CD4-positive, alpha-beta T cell treated with Interleukin-21 for 1 hour (primary cell): ENCODE results near the gene PRAC1.

Experiments used
- DNase-seq: peaks from one replicate; pipeline ENCODE4 v3.0.0-alpha.2; 2020

Gene PRAC1

DNA sequence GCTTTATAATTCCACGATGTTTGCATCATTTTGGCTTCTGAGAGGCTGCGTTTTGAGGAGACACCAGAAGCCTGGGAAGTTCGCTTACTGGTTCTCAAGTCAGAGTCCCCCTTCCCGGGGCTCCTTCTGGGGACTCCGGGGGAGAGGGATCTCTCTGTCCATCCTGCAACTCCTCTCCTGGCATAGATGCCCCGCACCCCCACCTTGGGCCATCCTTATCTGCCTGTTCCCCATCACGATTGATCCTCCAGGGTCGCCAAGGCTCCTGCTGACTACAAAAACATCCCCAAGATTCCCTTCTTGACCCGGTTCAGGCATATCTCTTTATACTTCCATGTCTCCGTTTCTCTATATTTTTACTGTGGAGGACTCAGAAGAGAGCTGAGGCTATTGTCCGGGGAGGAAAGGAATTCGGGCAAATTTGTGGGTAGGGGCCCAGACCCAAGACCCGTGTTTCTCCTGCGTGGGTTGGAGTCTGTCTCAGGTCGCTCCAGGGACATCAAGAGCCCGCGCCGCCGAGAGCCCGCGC, 24.7 kb upstream of the PRAC1 start:
- DNase-seq: no peak

DNA sequence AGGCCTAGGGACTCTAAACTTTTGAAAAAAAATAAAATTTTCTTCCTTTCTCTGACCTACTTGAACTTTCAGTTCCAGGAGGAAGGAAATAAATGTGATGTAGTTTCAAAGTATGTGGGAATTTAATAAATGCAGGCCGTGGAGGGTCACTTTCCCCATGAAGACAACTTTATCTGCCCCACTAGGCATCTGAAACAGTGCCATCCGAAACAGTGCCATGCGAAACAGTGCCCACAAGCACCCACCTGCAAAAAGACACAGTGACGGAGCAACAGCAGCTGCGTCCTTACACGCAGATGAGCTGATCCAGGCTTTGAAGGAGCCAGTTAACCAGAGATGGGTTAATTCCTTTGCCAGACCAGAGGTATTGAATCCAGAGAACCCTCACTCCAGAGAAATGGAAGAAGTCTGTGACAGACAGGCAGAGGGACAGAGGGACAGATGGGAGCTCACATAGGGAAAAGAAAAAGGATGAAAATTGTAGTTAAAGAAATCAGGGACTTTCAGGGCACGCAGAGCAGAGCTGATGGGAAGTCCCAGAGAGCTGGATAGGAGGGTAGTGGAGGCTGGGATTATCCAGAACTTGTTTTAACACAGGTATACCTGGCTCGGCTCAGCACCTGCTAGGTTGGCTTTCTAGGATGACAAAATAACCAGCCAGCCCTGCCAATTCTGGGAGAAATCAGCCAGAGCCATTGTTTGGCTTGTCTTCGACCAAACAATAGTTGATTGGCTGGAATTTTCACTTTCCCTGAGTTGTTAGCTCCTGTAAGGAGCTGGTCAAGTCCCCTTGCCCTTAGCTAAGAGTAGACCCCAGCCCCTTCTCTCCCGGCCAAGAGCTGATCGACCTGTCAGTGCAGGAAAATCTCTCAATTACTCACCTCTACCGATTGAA, 23.3 kb upstream of the PRAC1 start:
- DNase-seq: no peak

DNA sequence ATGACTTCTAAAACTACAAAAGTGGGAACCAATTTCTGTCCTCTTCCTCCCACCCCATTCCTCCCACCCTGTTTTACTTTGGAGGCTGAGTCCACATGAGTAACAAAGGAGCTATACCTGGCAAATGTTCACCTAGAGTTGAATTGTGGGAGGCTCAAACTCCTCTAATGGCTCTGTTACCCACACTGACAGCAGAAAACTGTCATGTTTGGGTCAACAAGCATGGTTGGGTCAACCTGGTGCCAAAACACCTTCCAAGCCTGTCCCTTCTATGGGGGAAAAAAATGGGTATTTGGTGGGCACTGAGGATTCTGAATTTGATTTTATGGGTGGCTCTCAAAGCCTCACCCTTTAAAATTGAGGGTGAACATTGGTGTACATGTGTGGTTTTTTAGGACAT, 18.2 kb upstream of the PRAC1 start:
- DNase-seq: no peak

DNA sequence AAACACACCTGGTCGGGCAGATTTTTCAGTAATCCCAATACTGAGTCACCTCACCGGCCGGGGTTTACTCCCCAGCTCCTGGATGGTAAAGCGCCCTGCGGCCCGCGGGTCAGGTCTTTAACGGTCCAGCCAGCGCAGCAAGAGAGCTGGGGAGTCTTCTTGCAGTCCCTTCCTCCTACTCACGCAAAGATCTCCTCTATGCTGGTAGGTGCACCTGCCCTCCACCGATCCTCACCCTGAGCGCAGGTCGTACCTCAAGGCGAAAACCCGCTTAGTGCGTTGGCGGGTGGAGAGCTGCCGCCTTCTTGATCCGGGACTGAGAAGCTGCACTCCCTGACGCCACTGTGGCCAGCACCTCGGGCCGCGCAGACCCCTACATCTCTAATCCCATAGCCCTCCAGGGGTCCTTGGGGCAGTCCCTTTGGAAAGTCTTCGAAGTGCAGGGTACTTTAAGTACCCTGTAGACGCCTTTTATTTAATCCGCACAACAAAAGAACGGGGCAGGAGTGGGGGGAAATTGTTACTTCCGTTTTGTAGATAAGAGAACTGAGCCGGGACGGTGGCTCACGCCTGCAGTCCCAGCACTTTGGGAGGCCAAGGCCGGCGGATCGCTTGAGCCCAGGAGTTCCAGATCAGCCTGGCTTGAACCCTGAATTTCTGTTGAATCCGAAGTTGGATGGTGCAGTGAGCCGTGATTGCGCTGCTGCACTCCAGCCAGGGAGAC, 16.6 kb upstream of the PRAC1 start:
- DNase-seq: no peak

DNA sequence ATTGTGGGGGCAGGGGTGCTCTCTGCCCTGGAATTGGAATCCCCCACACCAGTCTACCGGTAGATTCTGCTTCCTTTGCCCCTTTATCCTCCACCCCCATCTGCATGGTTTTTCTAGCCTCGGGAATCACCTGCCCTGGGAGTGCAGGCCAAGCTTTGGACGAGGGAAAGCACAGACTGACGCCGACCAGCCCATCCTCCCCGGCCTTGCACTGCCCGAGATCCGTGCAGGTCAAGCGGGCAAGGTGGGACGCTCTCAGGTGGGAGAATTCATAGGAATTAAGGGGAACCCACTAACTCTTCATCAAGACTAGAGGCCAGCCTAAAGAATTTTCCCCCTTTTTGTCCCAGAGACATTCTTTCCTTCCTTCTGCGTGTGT, 16.1 kb upstream of the PRAC1 start:
- DNase-seq: no peak

DNA sequence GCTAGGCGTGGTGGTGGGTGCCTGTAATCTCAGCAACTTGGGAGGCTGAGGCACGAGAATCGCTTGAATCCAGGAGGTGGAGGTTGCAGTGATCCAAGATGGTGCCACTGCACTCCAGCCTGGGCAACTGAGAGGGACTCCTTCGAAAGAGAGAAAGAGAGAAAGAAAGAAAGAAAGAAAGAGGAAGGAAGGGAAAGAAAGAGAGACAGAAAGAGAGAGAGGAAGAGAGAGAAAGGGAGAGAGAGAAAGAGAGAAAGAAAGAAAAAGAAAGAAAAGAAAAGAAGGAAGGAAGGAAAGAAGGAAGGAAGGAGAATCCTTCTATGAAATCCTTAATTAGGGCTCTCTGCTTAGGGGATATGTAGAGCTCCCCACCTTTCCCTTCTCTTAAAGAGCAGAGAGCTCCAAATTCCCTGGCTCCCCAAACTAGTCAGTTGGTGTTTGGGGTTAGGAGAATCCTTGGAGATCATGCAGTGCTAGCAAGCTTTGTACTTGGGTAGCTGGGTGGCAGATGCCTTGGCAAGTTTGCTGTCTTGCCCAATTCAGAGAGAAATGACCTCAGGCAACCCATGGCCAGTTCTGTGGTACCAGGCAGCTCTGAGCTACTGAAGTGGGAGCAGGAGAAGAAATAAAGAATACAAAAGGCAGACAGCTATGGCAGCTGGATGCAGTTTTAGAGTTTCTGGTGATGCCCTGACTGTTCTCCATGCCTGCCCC, 15.2 kb upstream of the PRAC1 start:
- no peak for DNase-seq

DNA sequence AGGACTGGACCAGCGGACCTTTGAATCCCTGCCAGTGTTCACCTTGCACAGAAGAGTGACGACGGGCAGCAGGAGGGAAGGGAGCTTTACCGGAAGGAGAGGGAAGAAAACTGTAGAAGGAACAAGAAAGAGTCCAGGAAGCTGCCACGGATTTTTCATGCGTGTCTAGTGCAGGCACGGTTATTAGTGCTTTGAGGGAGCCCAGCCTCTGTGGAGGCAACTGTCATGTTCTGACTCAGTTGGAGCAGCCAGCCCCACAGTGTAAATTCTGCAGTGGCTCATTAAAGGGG, 12.7 kb upstream of the PRAC1 start:
- DNase-seq: no peak

DNA sequence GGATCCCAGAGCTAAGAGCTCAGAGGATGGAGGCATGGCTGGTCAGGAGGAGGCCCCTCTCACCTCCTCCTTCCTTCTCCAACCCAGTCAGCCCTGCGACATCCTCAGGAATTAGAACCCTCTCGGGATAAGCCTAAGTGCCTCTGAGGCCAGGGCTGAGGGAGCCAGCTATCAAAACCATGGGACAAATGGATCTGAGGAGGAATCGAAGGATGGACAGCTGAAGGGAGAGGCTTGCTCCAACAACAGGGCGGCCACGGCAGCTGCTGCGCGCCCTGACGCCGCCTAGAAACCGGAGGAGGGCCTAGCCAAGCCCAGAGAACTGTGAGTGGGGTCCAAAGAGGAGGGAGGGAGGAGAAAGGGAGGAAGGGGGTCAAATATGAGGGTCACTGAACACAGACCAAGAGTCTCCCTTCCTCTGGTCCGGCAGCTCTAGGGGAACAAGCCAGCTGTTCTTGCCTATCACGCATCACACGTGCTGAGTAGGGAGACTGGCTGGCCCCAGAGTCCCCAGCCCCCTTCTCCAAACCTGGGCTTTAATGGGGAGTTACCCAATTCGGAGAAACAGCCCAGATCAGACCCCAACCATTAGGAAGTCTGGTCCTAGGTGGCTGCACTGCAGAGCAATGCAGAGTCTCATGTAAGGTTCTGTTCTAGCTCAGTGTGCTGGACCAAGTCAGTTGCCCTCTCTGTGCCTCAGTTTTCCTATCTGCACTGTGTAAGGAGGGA, 12.2 kb upstream of the PRAC1 start:
- DNase-seq: no peak

DNA sequence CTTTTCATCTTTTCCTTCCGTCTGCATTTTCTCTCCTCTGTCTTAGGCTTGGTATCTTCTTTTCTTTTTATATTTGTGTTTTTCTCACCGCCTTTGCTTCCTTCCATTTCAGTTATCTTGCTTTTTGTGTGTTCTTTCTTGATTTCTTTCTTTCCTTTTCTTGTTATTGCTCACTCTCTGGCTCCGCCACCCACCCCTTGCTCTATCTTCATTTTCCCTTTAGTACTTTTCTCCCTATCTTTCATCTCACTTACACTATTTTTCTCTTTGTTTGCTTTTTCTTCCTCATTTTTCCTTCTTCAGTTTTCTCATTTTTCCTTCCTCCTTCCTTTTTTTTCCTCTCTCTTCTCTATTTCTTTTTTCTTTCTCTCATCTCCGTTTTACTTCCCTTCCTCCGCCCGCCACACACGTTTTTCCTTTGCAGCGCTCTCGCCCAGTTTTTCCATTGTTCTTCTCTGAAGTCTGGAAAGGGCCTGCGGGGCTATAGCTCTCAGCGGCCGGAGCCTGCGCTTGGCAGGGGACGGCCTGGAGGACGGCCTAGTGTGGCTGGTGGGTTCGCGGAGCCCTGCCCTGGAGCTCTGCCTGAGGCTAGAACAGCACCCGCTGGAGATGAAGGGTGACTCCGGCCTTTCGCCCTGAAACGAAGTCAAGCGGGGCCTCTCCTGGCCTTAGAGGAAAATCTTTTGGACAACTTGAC, 11.5 kb upstream of the PRAC1 start:
- no peak for DNase-seq

DNA sequence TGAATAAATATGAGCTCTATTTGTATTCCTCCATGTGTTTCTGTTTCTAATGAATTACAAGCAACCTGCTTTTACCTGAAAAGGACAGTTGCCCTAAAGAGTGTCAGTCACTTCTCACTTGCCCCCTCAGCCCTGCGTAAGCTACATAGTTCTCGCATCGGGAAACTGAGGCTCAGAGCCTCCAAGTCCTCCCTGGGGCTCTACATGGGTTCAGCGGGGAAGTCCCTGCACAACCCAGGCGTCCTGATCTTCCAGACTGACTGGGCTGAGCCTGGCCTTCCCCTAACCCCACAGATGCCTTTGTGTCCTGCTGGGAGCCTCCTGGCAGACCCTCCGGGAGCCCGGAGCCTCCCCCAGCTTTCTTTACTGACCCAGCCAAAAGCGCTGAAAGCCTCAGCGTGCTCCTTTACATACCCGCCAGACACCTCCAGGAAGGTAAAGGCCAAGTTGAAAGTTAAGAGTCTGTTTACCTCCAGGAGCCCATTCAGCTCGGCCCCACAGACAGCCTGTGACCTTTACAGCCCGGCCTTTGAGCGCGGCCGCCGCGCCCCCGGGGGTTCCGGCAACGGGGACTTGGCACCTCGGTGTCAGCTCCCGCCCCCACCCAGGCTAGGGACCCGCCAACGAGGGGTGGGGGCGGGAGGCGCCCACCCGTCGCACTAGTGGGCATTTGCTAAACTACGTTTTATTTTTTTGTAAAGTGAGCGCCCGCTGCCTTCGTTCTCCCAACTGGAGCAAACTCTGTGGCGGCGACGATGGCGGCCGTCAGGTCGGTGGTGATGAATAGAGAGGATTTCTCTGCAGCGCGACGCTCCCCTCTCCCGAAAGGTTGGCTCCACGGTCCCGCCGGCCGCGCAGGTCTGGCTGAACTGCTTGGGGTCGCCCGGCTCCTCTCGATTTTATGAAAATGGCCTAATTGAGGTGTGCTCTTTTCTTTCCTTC, 10.6 kb upstream of the PRAC1 start:
- DNase-seq: no peak

DNA sequence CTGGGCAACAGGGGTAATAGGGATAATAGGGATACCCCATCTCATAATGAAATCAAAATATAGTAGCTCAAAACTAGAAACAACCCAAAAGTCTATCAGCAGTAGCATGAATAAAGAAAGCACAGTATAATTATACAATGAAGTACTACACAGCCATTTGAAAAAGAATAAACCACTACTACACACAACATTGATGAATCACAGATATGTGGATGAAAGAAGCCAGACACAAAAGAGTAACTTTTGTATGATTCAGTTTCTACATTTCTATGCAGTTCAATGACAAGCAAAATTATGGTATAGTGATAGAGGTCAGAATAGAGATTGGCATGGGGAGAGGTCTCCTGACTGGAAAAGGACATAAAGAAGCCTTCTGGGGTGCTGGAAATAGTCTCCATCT, 9.0 kb upstream of the PRAC1 start:
- DNase-seq: no peak

DNA sequence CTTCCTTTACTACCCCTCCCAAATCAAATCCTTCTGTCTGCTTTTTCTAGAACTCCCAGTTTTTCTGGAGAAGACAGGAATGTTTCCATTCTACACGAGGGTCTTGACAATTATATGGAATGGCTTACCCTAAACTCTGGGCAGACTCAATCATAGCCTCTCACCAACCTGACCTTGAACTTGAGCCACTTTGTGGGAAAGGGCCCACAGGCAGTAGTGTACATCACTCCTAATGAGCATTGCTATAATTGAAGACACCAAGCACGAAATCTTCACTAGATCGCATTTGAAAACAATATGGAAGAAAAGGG, 7.9 kb upstream of the PRAC1 start:
- no peak for DNase-seq

DNA sequence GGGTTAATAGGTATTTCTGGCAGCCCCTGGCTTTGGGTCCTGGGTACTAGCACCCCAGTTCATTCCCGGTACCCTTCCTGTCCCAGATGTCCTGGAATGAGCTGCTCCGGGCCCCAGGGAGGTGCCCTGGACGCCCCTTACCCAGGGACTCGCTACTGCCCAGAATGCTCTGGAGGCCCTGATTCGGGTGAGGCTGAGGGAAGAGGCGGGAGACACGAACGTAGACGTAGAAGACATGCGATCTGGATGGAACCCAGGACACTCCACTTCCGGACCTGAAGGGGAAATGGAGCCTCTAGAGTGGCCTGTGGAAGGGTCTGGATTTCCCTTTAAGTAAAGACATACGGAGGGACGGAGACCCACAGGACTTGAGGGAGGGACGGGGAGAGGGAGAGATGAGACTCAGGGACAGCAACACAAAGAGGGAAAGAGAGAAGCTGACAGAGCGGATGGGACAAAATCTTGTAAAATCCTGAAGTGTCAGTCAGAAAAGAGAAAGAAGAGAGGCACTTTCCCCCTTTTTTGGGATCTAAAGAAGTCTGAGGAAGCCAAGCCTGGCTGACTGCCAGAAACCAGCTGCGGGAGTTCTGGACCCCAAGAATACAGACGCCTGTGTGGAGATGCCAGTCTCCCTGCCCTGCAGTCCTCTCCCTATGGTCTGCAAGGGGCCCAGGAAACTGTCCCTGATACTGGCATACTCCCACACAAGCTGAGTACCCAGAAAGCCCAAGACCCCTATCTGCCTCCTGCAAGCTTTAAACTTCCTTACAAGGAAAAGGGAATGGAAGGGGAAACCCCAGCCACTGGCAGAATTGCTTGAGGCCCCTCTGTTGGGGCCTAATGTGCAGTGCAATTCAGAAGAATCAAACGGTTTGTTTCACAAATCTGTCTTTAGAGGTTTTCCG, 7.3 kb upstream of the PRAC1 start:
- no peak for DNase-seq

DNA sequence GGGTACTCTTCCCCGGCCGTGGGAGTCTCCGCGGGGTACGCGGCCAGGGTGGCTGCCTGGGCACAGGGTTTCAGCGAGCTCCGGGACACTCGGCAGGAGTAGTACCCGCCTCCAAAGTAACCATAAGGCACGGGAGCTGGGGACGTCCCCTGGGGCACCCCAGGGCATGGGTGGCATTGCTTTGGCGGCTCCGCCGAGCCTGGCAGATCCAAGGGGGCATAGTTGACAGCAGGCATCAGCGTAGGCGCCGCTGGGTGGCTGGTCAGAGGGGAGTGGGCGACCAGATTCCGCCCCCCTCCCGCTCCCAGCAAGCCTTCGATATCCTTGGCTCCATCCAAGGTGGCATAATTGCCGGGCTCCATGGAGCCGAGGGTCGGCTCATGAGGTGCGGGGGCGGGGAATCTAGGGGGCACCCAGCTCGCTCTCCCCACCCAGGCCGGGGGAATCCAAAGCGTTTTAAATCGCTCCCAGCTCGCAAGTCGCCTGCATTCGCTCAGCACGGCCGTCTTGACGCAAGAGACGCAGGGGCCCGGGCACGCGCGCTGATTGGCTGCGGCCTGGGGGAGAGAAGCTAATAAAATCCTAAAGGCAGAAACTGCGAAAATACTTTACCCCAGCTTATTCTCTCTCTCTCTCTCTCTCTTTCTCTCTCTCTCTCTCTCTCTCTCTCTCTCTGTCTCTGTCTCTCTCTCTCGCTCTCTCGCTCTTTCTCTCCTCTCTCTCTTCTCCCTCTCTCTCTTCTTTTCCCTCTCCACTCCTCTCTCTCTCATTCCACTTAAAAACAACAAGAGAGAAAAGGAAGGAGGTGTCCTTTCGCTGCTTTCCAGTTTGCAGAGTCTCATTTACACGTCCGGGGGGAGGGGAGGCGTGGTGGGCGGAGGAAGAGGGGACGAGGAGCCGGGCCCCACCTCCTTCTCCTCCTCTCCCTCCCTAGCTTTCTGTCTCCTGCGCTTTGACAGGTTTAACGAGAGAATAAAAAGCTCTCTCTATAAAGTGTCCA, 6.2 kb upstream of the PRAC1 start, which contains the start of gene HOXB13:
HOXB13 (minus strand) TSS at position 519 of the 1,000 bp plus-strand sequence; CDS start at position 362, 157 bp downstream.
- peak; percentile 39 for DNase-seq

DNA sequence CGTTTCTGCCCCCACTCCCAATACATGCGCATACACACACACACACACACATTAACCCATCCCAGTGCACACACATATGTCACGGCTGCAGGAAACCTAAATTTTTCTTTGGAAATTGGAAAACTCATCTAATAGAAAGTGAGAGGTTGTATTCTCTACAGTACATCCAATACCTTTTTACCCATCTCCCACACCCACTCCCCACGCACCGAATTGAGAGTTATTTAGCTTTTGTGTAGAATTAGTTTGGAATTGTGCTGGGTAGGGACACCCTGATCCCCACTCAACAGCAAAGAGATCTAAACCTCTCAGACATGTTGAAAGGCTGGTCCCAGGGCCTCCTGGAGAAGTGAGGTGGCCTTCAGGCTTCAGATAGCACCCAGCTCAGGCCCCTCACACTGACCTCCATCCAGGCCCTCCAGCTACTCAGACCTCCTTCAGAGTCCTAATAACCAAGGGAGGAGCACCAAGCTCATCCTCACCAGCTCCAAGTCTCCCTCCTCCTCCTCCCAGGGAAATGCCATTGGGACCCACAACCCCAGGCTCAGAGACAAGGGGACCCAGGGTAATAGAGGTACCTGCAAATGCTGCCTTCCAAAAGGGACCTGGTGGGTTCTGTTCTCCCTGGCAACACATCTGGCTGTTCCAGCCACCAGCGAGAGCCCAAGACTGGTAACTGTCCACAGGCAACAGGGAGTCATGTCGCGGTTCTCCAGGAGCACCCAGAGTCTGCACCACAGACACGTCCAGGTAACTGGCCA, 5.3 kb upstream of the PRAC1 start:
- no peak for DNase-seq

DNA sequence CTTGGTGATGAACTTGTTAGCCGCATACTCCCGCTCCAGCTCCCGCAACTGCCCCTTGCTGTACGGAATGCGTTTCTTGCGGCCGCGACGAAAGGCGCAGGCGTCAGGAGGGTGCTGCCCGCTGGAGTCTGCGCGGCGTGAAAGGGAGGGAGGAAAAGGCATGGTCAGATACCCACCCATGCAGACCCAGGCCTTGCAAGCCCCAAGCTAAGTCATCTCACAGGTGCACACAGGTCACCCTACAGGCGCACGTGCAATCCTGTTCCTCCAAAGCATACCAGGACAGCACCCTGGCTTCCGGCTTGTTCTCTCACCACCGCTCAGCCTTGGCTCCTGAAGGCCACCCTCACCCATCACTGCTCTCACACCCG, 4.6 kb upstream of the PRAC1 start:
- no peak for DNase-seq

DNA sequence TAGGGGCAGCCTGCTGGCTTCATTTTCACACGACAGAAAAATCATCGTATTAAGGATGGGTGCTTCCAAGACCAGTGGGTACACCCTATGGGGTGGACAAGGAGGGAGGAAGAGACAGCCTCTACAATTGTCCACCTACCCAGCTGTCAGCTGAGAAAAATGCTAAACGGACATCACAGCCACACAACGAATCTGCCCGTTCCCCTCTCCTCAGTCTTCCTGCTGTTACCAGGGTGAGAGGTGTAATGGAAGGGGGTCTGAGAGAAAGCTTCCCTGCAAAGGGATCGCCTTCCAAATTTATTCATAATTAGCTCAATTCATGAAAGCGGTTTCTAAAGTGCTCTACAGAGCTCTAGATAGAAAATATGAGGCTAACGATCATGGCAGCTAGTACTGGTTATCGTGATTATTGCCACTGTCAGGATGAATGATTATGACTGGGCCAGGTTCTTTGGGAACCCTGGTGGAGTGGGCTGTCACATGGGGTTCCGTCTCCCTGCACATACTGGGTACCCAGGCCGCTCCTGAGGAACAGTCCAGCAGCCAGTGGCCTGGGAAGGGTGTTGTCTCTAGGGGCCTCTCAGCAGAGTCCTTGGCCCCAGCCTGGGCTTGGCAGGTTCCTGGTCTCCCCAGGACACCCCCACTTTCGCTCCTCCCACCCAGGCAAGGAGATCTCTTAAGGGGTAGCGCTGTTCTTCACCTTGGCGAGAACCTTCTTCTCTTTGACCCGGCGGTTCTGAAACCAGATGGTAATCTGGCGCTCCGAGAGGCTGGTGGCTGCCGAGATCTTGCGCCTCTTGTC, 4.0 kb upstream of the PRAC1 start:
- DNase-seq: no peak
